Esophagus squamous epithelium (tissue), 4 donors: Measurements from ENCODE around the gene ARID3A.

Experiments
- POLR2A ChIP-seq, 4 donors: fragments of 450-650 bp; IDR thresholded peaks; one replicate each; pipeline ENCODE4 v1.6.1; 2017; ENCODE audit warnings: antibody characterized with exemption in 4 of 4, mild to moderate bottlenecking in 4 of 4, moderate library complexity in 3 of 4
- TF ChIP-seq, protein P1 (sequence below), 6 experiments: fragments of 450-650 bp in 4 of 6; fragments of 200-600 bp in 2 of 6; sonication (generic) in 2 of 6; IDR thresholded peaks; one replicate each; pipeline ENCODE4 v1.5.1; 2016 to 2019; ENCODE audit warnings: antibody characterized with exemption in 6 of 6, mild to moderate bottlenecking in 4 of 6, moderate library complexity in 4 of 6

DNA sequence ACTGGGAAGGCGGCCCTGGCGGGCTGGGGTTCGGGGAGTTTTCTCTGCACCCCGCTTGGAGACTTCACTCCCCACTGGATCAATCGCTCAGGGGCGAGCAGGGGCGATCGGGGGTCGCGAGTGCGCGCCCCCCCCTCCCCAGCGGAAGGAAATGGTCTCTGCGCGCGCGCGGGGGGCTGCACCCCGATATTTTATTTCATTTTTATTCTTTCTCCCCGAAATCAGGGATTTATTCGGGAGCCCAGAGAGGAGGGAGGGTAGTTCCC is 421 bp downstream of the ARID3A start:
- TF ChIP-seq POLR2A (IDR thresholded peaks at IDR 0.05), result no peak
- TF ChIP-seq, protein P1, sequence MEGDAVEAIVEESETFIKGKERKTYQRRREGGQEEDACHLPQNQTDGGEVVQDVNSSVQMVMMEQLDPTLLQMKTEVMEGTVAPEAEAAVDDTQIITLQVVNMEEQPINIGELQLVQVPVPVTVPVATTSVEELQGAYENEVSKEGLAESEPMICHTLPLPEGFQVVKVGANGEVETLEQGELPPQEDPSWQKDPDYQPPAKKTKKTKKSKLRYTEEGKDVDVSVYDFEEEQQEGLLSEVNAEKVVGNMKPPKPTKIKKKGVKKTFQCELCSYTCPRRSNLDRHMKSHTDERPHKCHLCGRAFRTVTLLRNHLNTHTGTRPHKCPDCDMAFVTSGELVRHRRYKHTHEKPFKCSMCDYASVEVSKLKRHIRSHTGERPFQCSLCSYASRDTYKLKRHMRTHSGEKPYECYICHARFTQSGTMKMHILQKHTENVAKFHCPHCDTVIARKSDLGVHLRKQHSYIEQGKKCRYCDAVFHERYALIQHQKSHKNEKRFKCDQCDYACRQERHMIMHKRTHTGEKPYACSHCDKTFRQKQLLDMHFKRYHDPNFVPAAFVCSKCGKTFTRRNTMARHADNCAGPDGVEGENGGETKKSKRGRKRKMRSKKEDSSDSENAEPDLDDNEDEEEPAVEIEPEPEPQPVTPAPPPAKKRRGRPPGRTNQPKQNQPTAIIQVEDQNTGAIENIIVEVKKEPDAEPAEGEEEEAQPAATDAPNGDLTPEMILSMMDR (IDR thresholded peaks at IDR 0.05), result no peak
